HG03439 (cell line): ENCODE data around the gene PAPLN.

ENCODE experiments used
- ATAC-seq: cut with Tn5 transposase; IDR thresholded peaks from one replicate; pipeline ENCODE4 v1.9.1; 2021; ENCODE audit warnings: mild to moderate bottlenecking, moderate library complexity; ENCODE audit not compliant: unreplicated experiment

Gene PAPLN

DNA sequence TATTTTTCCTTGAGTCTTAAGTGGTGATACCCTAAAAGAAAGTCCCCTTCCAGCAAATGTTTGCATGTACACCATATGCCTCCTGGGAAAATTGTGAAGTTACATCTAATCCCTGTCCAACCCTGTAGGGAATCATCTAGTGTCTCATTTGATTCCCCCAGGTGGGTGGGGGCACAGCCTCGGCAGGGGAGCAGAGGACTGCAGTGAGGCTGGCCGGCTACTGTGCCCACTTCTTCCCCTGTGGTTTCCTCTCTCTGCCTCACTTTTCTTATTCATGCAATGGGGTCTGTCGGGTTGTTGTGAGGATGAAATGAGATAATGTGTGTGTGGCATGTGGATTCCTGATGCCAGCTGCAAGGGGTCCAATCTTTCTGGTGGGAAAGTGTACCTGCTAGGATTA, 6.0 kb downstream of the PAPLN start:
- ATAC-seq = no peak

DNA sequence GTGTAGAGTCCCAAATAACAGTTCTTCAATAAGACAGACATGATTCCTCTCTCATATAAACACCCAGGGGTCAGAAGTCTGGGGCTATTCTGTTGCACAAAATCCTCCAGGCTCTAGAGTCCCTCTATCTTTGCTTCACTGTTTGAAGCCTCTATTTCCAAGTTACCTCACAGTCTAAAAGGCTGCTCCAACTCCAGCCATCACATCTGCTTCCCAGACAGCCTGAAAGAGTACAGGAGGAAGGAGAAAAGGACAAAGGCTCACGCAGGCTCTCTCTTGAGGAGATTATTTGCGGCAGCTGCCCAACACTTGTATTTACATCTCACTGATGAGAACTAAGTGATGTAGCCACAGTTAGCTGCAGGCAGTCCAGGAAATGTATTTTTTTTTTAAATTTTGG, 6.4 kb downstream of the PAPLN start:
- ATAC-seq = no peak

DNA sequence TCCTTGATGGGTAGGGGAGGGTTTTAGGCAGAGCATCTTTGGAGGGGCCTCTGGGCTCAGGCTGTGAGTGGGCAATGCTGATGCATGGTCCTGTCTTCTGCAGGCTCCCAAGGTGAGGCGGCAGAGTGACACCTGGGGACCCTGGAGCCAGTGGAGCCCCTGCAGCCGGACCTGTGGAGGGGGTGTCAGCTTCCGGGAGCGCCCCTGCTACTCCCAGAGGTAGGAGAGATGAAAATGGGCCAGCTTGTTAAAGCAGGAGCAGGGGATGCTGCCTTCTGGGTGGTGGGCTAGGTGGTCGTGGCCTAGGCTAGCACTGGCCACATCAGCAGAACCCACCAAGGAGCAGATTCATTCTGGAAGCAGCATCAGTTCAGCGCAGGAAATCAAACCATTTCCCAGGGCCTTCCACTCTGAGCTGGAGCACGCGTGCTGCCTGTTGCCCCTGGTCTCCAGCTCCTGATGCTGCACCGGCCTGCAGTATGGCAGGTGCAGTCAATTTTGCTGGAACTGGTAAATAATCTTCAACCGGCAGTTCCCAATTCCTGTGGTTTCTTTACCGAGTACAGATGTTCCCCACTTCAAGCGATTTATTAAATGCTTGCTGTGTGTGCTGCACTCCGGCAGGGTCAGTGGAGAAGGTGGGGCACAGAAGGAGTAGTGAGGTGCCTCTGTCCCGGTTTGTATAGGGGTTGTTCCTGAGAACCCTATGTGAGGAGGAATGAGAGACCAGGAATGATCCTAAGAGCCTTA, 7.4 kb downstream of the PAPLN start:
- ATAC-seq = no peak

DNA sequence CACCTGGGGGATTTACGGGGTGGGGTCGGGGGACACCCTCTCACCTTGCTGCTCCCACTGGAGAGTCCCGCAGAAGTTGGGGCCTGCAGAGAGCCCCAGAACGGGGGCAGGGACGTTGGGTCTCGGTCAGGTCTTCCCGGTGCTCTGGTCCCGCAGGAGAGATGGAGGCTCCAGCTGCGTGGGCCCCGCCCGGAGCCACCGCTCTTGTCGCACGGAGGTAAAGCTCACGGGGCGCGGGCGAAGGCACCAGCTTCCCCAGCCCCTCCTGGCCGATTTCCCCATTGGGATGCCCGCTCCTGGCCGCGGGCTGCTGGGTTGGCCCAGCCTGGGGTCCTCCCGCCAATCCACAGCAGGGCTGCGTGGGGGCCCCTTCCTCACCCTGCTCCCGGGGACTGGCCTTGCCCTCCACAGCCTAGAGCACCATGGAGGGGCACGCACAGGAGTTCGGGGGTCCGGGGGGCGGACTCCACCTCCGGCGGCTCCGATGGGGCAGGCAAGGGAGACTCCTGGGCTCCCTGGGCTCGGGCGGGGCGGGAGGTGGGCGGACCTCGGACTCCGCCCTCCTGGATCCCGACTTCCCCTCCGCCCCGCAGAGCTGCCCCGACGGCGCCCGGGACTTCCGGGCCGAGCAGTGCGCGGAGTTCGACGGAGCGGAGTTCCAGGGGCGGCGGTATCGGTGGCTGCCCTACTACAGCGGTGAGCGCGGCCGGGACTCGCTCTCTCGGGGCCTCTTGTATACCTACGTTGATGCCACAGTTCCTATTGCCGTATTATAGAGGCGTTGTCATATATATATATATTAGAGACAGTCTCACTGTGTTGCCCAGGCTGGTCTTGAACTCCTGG, 8.4 kb downstream of the PAPLN start:
- peak; percentile 45 for ATAC-seq

DNA sequence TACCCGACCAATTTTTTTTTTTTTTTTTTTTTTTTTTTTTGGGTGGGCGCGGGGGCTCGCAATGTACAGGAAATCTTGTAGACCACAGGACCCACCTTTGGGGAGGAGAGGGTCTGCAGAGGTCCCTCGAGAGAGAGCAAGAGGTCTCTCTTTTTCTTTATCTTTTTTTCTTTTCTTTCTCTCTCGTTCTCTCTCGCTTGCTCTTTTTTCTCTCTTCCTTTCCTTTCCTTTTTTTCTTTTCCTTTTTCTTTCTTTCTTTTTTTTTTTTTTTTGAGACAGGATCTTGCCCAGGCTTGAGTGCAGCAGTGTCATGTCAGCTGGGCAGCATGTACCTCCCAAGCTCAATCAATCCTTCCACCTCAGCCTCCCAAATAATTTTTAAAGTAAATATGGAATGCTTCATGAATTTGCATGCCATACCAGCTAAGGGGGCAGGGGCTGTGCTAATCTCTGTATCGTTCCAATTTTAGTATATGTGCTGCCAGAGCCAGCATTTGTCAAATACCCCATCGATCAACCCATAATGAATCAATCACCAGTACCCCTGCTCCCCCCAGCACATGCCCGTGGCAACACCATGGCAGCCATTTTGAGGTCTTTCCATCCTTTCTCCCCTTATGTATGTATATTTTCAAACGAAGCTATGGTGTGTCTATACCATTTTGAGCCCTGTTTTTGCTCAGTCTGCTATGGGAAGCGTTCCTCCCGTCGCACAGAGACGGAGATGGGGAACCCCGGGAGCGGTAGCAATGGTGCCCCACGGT, 9.3 kb downstream of the PAPLN start:
- no peak for ATAC-seq

DNA sequence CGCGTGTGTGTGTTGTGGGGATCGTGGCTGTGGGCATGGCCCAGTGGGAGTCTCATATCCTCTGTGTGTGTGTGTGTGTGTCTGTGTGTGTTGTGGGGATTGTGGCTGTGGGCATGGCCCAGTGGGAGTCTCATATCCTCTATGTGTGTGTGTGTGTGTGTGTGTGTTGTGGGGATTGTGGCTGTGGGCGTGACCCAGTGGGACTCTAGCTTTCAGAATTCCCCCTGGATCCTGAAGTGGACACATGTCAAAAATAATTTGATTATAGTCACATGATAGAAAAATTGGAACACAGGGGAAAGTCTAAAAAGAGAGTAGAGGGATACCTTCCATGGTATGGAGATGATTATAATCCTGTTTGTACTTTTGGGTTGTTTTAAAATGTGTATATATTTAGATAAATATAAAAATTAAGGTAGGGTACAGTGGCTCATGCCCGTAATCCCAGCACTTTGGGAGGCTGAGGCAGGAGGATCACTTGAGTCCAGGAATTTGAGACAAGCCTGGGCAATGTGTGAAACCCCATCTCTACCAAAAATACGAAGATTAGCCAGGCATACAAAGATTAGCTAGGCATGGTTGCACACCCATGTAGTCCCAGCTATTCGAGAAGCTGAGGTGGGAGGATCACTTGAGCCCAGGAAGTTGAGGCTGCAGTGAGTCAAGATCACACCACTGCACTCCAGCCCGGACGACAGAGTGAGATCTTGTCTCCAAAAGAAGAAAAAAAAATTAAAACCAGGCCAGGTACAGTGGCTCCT, 11.0 kb downstream of the PAPLN start:
- ATAC-seq = peak; percentile 43

DNA sequence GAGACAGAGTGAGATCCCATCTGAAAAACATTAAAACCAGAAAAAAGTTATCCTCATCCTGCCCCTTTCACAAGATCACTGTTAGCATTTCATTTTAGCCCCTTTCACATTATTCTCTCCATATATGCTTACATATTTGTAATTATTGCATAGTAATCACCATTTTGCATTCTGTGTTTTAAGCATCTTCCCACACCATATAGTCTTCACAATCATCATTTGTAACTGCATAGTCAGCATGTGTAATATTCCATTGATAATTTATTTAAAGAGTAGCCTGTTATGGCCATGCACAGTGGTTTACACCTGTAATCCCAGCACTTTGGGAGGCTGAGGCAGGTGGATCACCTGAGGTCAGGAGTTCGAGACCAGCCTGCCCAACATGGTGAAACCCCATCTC, 11.8 kb downstream of the PAPLN start:
- no peak for ATAC-seq

DNA sequence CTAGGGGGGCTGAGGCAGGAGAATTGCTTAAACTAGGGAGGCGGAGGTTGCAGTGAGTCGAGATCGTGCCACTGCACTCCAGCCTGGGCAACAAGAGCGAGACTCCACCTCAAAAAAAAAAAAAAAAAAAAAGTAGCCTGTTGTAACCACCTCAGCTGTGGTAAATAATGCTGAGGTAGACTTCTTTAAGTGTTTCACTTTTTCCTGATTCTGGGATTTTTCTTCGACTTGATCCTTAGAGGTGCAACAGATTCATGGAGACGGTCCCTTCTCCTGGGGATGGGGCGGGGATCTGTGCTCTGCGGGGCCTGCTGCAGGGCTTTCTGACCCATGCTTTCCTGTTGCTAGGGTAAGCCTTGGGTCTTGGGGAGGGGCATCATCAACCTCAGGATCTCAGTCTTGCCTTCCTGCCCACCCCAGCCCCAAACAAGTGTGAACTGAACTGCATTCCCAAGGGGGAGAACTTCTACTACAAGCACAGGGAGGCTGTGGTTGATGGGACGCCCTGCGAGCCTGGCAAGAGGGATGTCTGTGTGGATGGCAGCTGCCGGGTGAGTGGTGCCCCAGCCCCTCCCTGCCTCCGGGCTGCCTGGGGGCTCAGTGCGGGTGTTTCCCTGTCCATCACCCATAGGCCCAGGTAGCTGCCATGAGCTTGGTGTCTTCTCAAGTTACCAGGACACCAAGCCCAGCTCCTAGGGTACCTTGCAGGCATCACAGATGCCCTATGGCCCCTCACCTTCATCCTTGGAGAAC, 12.4 kb downstream of the PAPLN start:
- ATAC-seq = no peak

DNA sequence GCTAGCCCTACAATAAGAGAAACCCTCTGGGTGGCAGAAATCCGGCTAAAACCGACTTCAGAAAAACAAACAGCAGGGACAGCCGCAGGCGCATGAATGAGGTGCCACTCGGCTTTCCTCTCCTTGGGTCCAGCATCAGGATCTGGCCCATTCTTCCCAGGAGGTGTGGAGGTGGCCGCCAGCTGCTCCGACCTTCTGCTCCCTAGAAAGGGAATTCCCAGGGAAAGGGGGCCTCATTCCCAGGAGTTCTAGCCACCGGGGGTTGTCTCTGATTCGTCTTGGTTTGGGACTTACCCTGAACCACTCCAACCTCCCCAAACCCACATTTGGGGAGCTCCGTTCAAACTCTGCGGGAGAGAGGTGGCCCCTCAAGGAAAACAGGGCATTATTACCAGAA, 13.0 kb downstream of the PAPLN start:
- no peak for ATAC-seq

DNA sequence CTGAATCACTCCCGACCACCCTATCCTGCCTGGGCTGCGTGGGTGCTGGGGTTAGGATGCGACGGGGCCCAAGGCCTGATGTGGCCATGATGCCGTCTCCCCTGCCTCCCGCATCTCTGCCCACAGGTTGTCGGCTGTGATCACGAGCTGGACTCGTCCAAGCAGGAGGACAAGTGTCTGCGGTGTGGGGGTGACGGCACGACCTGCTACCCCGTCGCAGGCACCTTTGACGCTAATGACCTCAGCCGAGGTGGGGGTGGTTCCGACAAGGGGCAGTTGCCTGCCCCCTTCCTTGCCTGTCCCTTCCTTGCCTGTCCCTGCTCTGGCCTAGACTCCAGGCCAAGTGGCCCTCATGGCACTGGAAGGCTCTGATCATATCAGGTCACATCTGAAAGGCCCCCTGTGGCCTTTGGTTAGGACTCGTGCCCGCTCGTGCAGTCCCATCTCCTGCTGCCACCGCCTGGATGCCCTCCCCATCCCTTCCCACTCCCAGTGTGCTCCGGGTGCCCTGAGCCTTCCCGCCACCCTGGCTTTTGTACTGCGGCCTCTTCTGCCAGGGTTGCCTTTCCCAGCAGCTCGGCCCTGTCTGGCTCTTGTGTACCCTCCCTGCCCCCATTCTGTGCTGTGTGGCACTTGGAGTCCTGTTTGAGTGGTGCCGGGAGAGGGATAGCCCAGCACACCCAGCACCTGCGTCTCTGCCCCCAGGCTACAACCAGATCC, 13.6 kb downstream of the PAPLN start:
- no peak for ATAC-seq

DNA sequence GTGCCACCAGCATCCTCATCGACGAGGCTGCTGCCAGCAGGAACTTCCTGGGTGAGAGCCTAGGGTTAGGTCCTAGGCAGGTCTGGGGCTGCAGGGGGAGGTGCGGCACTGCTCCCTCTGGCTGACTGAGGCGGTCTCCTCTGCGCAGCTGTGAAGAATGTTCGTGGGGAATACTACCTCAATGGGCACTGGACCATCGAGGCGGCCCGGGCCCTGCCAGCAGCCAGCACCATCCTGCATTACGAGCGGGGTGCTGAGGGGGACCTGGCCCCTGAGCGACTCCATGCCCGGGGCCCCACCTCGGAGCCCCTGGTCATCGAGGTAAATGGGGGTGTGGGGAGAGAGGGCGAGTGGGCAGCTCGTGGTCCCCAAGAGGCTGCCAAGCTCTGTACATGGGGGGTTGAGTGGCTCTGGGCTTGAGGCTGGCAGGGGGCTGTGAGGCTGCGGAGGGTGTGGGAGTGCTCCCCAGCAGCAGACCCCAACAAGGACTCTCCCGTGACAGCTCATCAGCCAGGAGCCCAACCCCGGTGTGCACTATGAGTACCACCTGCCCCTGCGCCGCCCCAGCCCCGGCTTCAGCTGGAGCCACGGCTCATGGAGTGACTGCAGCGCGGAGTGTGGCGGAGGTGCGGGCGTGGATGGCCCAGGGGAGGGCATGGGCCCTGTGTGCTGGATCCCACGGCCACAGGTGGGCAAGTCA, 14.4 kb downstream of the PAPLN start:
- ATAC-seq = no peak

DNA sequence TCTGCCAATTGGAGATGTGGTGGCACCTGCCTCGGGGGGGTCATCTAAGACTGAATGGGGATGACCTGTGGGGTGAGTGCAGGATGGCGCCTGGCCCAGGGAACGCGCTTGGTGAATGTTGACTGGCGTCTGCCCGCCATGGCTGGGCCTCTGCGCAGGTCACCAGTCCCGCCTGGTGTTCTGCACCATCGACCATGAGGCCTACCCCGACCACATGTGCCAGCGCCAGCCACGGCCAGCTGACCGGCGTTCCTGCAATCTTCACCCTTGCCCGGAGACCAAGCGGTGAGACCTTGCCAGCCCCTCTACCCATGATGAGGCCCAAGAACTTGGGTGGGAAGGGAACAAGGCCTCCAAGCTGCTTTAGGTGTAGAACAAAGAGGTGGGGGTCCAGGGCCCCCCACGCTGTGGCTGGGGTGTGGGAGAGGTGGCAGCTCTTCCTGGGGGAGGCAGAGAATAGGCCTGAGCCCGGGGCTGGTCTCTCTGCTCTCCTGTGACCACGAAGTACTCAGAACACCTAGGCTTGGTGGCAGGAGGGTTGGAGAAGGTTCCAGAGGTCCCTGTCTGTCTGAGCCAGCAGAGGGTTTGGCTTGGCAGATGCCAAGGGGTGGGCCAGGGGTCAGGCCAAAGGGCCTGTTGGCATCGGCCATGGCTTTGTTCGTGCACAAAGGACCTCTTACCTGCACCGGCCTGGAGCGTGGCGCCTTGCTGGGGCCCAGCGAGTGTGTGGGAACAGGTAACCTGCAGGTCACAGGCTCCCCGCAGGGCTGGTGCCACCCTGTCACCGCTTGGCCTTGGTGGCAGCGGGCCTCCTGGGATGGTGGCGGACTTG, 15.4 kb downstream of the PAPLN start:
- no peak for ATAC-seq

DNA sequence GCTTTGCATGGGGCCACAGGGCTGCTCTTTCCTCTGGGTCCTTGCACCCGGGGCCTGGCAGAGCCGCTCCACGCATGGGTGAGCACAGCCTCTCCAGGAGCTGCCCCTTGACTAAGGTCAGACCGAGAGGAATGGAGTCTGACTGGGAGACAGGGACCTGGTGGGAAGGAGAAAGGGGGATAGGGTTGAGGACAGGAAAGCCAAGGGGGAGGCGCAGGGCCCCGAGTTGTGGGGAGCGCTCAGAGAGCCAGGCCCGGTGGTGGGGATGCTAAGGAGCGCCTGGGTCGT, 16.0 kb downstream of the PAPLN start:
- no peak for ATAC-seq

DNA sequence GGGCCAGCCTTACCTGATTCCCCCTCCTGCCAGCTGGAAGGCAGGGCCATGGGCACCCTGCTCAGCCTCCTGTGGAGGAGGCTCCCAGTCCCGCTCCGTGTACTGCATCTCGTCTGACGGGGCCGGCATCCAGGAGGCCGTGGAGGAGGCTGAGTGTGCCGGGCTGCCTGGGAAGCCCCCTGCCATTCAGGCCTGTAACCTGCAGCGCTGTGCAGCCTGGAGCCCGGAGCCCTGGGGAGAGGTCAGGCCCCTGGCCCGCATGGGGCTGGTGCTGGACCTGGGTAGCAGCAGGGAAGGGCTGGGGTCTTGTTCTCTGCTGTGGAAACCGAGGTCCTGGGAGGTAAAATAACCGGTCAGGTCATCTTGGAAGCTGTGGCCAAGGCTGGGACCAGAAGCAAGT, 16.4 kb downstream of the PAPLN start:
- no peak for ATAC-seq

DNA sequence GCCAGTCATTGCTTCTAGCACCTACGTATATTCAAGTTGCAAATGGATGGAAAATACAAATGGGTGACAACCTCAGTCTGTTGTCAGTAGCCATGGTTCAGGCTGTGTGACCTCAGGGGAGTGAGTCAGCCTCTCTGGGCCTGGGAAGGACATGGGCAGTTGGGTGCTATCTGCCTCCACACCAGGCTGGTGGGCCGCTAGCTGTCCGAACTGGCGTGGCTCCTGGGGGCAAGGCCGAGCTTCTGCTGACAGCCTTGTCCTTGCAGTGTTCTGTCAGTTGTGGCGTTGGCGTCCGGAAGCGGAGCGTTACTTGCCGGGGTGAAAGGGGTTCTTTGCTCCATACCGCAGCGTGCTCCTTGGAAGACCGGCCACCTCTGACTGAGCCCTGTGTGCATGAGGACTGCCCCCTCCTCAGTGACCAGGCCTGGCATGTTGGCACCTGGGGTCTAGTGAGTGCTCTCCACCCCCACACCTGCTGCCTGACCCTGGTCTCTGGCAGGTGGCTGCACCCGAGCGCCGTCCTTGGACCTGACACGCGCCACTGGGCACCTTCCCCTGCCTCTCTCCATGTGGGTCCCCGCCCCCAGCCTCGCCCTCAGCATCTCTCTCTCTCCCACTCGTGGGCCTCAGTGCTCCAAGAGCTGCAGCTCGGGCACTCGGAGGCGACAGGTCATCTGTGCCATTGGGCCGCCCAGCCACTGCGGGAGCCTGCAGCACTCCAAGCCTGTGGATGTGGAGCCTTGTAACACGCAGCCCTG, 17.1 kb downstream of the PAPLN start:
- no peak for ATAC-seq

DNA sequence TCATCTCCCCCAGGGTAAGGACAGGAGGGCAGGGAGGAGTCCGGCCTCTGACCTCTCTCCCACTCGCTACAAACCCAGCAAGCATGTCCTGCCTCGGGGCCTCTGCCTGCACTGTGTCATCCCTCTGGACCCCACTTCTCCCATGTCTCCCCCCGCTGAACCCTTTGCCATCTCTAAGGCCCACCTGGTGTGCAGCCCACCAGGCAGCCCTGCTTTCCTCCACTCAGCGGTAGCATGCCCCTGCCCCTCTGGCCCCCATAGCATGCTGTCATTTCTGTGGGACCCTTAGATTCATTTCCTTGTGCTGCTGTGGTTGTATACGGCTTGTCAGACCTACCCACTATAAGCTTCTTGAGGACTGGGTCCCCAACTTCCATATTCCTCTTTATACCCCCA, 17.7 kb downstream of the PAPLN start:
- ATAC-seq = no peak

DNA sequence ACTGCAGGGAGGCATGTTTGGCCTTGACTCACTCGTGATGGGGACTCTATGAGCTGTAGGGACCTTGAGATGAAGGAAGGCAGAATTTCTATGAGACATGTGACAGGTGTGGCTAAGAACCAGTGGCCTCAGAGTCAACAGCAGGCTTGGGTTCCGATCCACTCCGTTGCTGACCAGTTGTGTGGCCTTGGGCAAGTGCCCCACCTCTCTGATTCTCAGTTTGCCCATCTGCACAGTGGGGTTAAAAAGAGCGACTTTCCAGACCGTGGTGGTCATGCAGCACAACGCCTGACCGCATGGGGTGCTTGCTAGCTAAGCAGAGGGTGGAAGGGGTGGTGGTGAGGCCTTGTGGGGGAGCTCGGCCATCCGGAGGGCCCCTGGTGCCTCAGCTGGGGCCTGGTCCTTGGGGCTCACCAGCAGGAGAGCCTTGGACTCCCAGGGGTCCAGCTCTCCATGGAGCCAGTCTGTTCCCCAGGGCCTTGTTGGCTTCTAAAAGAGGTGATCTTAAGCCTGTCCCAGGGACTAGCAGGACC, 18.5 kb downstream of the PAPLN start:
- no peak for ATAC-seq
